Heart left ventricle (tissue), 13 donors: ENCODE data around the gene KRT17.

ENCODE experiments used
- CTCF ChIP-seq, 12 donors: fragments of 200-600 bp; sonication (generic) in 4 of 12; IDR thresholded peaks; one replicate each; pipeline versions ENCODE4 v1.5.0 to v1.8.0; 2018 to 2022; ENCODE audit warnings: antibody characterized with exemption in 12 of 12, mild to moderate bottlenecking in 5 of 12
- POLR2A ChIP-seq, 2 donors: fragments of 450-650 bp; IDR thresholded peaks; one replicate each; pipeline ENCODE4 v1.6.1; 2017; ENCODE audit warnings: antibody characterized with exemption in 2 of 2, mild to moderate bottlenecking in 2 of 2, moderate library complexity in 2 of 2
- donor health status: ischemic (EF 13 %, LVEDD 7.1; RV severe dilation, severe dysfunction).
- donor health status: DM: no; HTN: yes; CAD: no.
- donor health status: DM: no; HTN: no; CAD: no.
- donor health status: ischemic (EF 25% LVEDD 6.9; RV normal size, moderate dysfunction).
- donor health status: ischemic (EF 25% LVEDD 5.7; RV mildly dilated, moderate dysfunction).
- donor health status: ischemic (EF 35%, LVEDD 5.7; RV mildly dilated, moderate dysfunction).
- donor health status: nonischemic (EF 11% LVEDD 7.7; RV severe dilation, severe dysfunction).
- donor health status: DM: yes; HTN: yes; CAD: no.
- donor health status: PGD.
- donor health status: ischemic (EF 29% LVEDD 5.4; RV normal size, mild dysfunction).
- donor health status: nonischemic (EF 23%, LVEDD 6.1; RV moderate dilation, normal function).

- TF ChIP-seq CTCF (IDR thresholded peaks at IDR 0.05) (no peak), POLR2A (IDR thresholded peaks at IDR 0.05) (no peak)
Observed at GRCh38 chr17:41585301-41586056, 38.9 kb downstream of the KRT17 start.
